ENCODE results near the gene ACTN1.
"Not testable (repeated sequence)": the region's sequence is repeated elsewhere in the genome, so short reads cannot be mapped to it uniquely, and the experiment has no call there.

ACTN1 gene

DNA sequence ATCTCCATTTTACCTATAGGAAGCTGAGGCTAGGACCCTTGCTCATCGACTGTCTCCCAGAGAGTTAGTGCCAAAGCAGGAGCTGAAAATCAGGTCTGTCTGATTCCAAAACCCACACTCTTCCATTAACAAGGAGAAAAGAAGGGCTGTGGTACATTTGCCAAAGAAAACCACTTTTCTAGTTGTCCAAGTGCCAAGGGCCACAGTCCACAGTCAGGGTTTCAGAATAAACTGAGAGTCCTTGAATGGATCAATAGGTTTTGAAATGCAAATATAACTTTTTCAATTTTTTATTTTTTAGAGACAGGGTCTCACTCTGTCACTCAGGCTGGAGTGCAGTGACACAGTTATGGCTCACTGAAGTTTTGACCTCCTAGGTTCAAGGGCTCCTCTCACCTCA, 130.8 kb downstream of the ACTN1 start:
- no peak overlapping the region for H3K4me3 ChIP-seq (ENCODE audit: low read depth, low read length)
- TF ChIP-seq, protein P1, sequence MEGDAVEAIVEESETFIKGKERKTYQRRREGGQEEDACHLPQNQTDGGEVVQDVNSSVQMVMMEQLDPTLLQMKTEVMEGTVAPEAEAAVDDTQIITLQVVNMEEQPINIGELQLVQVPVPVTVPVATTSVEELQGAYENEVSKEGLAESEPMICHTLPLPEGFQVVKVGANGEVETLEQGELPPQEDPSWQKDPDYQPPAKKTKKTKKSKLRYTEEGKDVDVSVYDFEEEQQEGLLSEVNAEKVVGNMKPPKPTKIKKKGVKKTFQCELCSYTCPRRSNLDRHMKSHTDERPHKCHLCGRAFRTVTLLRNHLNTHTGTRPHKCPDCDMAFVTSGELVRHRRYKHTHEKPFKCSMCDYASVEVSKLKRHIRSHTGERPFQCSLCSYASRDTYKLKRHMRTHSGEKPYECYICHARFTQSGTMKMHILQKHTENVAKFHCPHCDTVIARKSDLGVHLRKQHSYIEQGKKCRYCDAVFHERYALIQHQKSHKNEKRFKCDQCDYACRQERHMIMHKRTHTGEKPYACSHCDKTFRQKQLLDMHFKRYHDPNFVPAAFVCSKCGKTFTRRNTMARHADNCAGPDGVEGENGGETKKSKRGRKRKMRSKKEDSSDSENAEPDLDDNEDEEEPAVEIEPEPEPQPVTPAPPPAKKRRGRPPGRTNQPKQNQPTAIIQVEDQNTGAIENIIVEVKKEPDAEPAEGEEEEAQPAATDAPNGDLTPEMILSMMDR (conservative IDR thresholded peaks at IDR 0.05; ENCODE audit: low read depth, low read length): no peak
- no peak for DNase-seq (ENCODE audit: low read depth)

DNA sequence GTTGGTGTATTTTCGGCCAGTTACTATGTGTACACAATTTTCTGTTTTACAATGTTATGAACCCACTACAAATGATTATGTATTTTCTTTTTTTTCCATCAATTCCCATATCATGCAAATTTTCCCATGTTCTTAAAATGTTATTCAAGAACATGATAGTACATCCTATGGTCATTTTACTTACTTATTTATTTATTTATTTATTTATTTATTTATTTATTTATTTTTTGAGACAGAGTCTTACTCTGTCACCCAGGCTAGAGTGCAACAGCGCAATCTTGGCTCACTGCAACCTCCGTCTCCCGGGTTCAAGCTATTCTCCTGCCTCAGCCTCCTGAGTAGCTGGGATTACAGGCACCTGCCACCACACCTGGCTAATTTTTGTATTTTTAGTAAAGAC, 131.5 kb downstream of the ACTN1 start:
- DNase-seq (ENCODE audit: low read depth); H3K4me3 ChIP-seq (ENCODE audit: low read depth, low read length): not testable (repeated sequence)

DNA sequence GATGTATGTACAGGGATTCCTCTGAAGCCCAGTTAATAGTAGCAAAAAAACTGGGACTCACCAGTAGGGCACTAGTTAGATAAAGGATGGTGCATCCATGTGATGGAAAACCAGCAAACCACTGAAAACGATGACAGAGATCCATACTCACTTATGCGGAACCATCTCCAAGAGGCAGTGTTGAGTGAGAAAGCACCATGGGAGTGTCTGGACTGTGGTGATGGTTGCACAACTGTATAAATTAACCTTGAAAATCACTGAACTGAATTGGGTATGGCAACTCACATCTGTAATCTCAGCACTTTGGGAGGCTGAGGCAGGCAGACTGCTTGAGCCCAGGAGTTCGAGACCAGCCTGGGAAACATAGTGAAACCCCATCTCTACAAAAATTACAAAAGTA, 132.6 kb downstream of the ACTN1 start:
- TF ChIP-seq, protein P1 (conservative IDR thresholded peaks at IDR 0.05; ENCODE audit: low read depth, low read length): no peak
- no peak for DNase-seq (ENCODE audit: low read depth)
- no peak overlapping the region for H3K4me3 ChIP-seq (ENCODE audit: low read depth, low read length)

DNA sequence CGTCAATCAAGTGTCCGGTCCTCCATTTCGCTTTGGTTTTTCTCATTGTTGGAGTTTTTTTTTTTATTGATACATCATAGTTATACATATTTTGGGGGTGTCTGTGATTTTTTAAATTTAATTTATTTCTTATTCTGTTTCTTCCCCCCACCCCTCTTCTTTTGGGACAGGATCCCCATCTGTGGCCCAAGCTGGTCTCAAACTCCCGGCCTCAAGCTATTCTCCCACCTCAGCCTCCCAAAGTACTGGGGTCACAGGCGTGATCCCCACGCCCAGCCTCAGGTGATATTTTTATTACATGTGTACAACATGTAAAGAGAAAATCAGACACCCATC, 134.9 kb downstream of the ACTN1 start:
- no peak for DNase-seq (ENCODE audit: low read depth)
- H3K4me3 ChIP-seq (ENCODE audit: low read depth, low read length): no peak overlapping the region
- TF ChIP-seq, protein P1 (conservative IDR thresholded peaks at IDR 0.05; ENCODE audit: low read depth, low read length): no peak

DNA sequence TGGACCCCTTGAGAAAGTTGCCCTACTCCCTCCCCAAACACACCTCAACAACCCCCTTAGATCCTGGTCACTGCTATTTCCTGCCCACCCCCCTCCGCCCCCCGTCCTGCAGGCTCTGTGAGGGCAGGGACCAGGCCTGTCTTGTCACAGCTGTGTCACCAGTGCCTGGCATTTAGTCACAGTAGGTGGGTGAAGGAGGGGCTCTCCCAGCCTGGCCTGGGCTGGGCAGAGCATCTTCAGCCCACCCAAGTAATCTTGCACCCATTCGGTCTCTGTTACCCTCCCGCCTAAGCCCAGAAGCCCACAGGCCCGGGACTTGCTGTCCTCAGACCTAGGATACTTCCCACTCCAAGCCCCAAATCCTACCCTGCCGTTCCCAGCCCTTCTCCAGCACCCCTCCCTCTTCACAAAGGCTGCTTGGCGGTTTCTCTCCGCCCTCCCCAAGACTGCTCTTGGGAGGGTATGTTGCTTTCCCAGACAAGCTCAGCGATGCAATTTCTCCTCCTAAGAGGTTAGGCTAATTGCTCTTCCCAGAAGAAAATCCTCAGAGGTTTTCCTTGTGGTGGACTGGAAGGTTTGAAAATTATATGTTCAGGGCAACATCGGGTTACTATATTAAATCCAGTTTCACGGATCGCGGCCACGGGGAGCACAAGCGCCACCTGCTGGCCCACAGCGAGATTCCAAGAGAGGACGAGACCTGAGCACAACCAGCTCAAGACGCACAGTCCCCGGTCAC, 135.5 kb downstream of the ACTN1 start:
- H3K4me3 ChIP-seq (ENCODE audit: low read depth, low read length): peak overlapping the region; percentile 37
- TF ChIP-seq, protein P1 (conservative IDR thresholded peaks at IDR 0.05; ENCODE audit: low read depth, low read length): peak; percentile 94
- peak; percentile 75 for DNase-seq (ENCODE audit: low read depth)

DNA sequence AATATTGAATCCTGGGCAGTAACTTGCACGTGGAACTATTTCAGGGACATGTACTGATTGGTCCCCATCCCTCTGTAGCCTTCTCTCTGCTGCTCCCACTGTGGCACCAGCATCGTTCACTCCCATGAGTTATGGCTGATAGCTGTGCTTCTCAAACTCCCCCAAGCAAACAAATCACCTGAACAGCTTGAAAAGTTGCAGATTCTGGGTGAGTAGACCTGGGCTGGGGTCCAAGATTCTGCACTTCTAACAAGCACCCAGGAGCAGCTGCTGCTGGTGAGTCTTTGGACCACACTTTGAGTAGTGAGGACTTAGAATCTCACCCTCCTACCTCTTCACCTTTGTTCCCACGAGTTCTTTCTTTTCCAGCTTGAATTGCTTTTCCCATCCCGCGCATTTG, 136.8 kb downstream of the ACTN1 start:
- no peak for DNase-seq (ENCODE audit: low read depth)
- TF ChIP-seq, protein P1 (conservative IDR thresholded peaks at IDR 0.05; ENCODE audit: low read depth, low read length): no peak
- H3K4me3 ChIP-seq (ENCODE audit: low read depth, low read length): no peak overlapping the region

DNA sequence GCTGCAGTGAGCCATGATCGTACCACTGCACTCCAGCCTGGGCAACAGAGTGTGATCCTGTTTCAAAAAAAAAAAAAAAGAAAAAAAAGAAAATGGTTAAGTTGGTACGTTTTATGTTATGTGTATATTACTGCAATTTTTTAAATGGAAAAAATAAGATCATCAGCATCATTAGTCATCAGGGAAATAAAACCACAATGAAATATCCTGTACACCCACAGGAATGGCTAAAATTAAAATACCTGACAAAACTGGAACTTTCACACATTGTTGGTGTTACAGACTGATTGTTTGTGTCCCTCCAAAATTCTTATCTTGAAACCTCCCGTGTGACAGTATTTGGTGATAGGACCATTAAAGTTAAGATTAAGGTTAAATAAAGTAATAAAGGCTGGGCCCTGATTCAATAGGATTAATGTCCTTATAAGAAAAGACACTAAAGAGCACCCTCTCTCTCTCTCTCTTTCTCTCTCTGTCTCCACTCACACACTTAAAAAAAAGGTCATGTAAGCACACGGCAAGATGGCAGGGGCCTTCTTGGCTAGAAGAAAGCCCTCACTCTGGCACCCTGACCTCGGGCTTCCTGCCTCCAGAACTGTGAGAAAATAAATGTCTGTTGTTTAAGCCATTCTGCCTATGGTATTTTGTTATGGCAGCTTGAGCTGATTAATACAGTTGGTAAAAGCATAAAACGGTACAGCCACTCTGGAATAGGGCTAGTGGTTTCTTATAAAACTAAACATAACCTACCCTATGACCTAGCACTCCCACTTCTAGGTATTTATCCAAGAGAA, 137.9 kb downstream of the ACTN1 start:
- peak; percentile 55 for DNase-seq (ENCODE audit: low read depth)
- TF ChIP-seq, protein P1 (conservative IDR thresholded peaks at IDR 0.05; ENCODE audit: low read depth, low read length): no peak
- H3K4me3 ChIP-seq (ENCODE audit: low read depth, low read length): no peak overlapping the region

Measured in choroid plexus epithelial cell (primary cell).